Measurements from ENCODE around the gene CCDC57.

The CCDC57 gene

DNA sequence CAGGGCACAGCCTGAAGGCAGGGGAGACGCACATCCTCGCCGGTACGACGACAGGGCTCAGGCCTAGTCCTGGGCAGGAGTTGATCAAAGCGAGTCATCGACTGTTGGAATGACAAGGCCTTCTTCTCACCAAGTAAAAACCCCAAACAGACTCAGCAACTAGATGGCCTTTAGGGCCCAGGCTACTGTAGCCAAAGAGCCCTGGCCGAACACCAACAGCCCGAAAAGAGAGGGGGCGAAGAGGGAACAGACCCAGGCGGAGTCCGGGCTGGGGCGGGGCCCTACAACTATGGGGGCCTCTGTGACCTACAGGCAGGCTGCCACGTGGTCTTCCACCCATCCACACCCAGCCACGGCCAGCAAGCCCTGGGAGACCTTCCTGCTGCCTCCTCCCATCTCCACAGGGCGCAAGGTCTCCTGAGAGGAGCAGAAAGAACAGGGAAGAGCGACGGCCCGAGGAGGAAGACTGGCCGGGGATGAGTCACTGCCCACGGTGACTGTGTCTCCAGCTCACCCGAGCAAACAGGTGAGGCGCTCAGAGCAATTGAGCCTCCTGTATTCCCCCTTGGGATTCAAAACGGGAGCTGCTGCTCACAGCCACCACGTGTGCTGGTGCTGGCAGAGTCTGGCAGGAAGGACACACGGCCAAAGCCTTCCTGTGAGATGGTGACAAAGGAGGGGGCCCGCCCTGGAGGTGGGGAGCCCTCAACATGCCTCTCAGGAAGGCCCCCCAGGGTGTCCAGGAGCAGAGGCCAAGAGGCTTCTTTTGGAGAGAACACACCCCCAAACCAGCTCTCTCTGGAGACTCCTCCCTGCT lies 33.9 kb upstream of the CCDC57 start:
- no peak for DNase-seq

DNA sequence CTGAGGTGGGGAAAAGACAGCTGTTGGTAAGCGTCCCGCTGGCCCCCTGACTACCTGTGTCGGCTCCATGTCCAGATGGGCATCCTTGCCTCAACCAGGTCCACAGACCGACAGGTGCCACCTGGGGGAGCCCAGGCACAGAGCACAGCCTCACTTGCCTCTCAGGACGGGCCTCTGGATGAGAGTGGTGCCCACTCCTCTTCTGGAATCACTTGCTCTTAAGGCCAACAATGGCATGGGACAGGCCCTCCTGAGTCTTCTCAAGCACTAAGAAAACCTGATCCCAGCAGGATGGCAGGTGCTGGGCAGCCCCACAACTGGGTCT lies 33.4 kb upstream of the CCDC57 start:
- DNase-seq, result no peak

DNA sequence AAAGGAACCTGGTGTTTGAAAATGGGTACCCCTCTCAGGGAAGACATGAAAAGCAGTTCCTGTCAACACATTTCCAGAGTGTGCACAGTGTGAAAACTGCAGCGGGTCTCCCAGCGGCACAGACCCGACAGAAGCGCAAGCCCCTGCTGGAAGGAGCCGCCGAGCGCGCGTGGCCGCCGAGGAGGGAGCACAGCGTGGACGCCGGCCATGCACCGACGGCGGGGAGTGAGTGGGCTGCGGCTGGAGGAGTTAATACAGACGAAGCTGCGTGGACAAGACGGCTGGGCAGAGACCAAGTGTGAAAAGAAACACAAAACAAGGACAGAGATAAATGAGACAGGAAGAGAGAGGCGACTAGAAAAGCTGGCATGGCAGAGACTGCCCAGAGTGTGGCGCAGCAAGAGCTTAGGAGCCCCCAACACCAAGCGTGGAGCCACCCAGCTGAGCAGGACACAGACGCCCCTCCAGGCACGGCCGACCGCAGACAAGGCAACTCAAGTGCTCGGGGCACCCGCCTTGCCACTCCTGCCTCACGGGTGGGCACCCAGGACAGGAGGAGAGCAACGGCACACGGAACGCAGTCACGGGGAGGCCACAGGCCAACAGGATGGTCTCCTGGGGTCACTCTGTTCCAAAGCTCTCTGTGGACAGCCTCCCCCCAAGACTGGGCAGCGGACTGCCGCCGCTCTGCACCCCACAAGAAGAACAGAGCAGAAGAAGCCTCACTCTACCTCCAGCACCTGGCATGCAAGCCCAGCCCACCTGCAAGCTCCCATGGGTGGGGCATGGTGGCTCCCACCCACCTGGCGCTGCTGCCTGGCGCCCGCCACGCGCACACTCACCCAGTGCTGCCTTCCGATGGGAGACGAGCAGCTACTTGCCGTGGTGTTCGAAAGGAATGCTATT lies 32.7 kb upstream of the CCDC57 start:
- no peak for DNase-seq

DNA sequence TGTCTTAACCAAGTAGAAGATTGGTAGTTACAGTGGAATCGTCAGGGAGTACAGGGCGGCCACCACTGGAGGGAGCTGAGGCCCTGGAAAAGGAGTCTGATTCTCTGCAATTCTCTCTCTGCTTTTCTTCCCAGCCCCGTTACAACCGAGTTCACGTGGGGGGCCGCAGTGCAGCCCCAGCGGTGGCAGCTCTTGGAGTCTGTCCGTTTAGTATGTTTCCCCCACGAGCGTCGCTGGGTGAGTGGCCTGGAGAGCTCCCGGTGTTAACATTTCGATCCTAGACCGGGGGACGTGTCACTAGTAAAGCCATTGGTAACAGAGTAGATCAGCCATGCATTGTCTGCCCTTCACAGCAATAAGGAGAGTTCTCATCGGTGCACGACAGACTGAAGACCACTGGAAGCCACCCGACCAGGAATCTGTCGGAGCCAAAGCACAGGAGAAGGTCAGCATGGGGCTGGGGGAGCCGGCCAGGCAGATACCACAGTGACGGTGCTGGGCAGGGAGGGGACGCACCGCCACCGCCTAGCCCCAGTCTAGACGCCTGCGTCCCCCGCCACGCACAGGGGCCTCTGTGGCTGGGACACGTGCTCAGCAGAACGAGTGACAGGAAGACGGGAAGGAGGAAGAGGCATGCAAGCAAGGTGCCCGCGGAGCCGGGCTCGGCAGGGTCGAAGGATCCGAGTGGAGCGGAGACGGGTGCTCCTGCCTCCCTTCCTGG lies 31.9 kb upstream of the CCDC57 start:
- peak; percentile 18 to 68 for DNase-seq

GRCh38 chr17:82243648-82244412 lies 31.2 kb upstream of the CCDC57 start:
- DNase-seq, result no peak

- peak; percentile 77 to 78 for DNase-seq
Observed at GRCh38 chr17:82242977-82243647, 30.5 kb upstream of the CCDC57 start.

- no peak for DNase-seq
Observed at GRCh38 chr17:82242698-82242976, 30.0 kb upstream of the CCDC57 start.

DNA sequence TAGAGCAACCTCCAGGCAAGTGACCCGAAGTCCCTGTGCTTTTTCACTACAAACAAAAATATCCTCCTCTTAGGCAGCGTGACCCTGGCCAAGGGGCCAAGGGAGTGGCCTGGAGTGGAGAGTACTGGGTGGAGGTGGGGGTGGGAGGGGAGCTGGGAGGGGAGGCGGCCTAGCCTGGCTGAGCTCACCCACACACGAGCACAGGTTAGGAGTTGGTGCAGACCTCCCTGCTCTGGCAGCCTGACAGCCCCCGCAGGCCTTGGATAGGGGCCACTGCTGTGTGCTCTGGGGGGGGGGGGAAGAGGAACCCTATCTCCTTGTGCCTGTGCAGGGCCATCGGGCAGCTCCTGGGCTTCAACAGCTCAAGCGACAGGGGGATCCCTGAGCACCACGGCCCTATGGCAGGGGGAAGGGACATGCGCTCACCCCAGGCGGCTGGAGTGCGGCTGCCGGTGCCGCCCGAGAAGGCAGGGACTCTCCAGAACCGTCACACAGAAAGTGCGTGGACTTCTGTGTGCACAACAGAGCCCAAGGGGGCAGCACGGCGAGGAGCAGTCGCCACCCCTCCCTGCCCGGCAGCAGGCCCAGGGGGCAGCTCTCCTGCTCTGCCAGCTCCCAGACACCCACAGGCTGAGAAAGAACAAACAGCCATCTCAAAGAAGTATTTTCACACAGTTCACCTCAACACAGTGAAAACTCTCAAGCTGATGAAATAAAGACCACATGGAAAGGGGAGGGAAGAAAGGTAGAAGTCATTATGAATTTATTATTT lies 29.5 kb upstream of the CCDC57 start:
- DNase-seq, result no peak

DNA sequence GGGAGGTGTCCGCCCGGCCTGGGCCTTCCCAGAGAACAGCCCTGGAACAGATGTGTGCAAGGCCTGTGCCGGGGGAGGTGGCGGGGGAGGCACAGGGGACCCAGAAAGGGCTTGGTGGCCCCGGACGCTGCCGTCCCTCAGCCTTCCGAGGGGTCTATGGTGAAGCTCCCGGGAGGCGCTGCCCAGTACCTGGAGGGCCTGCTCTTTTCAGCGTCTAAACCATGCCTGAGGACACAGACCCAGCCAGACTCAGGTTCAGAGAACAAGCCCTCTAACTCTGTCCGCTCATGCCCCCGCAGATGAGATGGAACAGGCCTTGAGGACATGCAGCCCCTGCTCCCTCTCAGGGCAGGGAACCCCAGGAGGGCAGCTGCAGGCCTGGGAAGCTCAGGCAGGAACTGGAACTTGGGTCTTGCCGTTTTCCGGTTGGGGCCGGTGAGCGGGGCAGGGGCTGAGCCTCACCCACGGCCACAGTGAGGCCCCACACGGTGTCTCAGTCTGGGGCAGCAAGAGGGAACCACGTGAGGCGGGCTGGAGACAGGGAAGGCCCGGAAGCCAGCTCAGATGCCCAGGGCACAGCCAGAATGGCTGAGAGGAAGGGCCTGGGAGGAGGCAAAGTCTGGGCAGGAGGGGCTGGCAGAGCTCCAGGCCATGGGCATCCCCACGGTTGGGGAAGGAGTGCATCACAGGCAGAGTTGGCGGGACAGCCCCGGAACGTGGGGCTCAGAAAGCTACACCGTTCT lies 28.7 kb upstream of the CCDC57 start:
- DNase-seq, result peak; percentile 50 to 59

DNA sequence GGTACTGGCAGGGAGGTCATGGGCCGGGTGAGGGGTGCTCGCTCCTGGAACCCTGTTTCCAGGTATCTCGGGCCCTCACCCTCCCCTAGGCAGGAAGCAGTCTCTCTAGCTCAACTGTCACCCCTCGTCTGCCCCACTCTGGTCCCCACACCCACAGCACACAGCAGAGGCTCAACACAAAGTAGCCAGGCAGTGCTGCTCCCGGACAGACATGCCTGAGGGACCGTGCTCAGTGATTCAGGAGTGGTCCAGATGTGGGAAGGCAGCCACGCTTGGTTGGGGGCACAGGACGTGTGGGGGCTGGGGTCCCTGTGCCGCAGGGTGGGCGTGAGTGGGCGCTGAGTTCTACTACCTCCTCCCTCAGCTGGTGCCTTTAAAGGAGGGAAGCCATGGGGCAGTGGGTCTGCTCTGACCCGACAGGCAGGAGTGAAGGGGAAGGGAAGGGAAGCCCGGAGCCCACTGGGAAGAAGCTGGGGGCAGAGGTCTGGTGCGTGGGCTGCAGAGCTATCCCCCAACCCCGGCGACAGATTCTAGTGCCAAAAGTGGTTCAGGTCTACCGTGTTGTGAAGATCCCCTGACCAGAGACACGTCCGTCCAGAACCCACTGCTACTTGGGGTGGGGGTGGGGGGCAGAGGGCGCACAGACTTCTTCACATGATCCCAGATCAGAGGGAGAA lies 28.0 kb upstream of the CCDC57 start:
- DNase-seq, result no peak

DNA sequence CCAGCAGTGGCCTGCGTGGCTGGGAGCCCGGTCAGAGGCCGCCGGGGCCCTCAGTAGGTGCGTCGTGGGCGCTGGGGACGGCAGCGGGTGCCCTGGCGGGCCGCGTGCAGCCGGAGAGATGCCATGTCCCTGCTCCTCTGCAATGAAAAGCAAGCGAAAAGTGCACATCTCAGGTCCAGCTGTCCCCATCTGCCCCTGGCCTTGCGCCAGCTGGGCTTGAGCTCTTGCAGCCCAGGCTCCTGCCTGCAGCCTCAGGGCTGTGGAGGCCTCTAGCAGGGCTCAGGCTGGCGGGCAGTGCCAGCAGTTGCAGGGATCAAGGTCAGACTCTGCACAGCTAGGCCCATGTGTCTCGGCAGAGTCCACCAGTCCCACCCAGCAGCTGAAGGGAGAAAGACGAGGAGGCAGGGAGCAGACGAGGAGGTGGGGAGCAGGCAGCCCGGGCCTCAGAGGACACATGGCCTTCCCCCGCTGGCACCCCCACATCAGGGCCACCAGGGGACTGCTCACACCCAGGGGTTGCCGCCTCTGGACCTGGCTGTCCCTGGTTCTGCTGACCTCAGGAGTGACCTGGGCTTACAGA lies 27.4 kb upstream of the CCDC57 start:
- DNase-seq, result no peak

DNA sequence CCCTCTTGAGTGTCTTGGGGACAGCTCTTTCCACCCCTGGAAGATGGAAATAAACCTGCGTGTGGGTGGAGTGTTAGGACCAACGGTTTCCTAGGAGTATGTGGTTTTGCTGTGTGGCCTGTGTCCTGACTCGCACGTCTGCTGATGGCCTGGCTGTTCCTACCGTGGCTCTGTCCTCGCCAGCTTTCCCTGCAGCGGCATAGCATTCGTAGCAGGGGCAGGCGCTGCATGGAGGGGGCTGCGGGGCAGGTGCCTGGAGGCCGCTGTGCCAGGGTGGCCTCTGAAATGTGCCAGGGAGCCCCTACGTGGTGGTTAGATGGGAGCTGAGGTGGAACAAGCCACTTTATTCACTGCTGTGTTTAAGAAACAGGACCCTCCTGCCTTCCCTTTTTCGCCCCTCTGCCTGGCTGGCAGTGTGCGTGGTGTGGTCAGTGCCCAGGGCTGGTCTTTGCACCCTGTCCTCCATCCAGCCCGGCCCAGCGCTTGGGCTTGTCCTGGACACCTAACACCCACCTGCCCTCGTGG lies 26.8 kb upstream of the CCDC57 start:
- DNase-seq, result no peak

- DNase-seq, result peak in 1 of 2 donors; percentile 23
Observed at GRCh38 chr17:82238472-82239201, 26.0 kb upstream of the CCDC57 start.

- no peak for DNase-seq
Observed at GRCh38 chr17:82237746-82238471, 25.3 kb upstream of the CCDC57 start.

DNA sequence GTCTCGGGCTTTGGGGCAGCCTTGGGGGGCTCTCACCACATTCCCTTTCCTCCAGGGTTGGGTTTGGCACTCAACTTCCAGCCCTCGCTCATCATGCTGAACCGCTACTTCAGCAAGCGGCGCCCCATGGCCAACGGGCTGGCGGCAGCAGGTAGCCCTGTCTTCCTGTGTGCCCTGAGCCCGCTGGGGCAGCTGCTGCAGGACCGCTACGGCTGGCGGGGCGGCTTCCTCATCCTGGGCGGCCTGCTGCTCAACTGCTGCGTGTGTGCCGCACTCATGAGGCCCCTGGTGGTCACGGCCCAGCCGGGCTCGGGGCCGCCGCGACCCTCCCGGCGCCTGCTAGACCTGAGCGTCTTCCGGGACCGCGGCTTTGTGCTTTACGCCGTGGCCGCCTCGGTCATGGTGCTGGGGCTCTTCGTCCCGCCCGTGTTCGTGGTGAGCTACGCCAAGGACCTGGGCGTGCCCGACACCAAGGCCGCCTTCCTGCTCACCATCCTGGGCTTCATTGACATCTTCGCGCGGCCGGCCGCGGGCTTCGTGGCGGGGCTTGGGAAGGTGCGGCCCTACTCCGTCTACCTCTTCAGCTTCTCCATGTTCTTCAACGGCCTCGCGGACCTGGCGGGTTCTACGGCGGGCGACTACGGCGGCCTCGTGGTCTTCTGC lies 24.6 kb upstream of the CCDC57 start:
- no peak for DNase-seq

DNA sequence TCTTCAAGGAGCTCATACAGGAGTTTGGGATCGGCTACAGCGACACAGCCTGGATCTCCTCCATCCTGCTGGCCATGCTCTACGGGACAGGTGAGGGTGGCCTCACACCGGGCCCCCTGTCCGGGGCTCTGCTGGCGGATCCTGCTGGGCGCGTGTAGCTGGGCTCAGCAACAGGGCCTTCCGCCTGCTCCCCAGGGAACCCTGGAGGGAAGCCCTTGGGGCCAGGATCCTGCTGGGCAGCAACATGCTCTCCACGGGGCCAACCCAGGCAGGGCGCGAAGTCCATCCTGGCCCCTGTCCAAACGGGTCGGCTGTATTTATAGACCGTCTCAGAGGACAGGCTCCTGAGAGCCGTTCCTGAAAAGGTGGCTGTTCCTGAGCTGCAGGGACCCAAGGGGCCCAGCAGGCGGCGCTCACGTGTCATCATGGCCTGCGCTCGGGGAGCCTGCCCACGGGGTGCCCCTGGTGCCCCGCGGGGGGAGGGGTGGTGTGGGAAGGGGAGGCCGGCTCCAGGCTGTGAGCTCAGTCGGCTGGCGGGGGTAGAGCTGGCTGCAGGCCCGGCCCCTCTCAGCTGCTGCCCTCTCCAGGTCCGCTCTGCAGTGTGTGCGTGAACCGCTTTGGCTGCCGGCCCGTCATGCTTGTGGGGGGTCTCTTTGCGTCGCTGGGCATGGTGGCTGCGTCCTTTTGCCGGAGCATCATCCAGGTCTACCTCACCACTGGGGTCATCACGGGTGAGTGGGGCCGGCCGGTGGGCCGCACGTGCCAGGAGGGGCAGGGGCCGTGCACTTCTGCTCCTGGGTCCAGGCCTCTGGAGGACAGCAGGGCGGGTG lies 23.7 kb upstream of the CCDC57 start:
- DNase-seq, result peak in 1 of 2 donors; percentile 53

DNA sequence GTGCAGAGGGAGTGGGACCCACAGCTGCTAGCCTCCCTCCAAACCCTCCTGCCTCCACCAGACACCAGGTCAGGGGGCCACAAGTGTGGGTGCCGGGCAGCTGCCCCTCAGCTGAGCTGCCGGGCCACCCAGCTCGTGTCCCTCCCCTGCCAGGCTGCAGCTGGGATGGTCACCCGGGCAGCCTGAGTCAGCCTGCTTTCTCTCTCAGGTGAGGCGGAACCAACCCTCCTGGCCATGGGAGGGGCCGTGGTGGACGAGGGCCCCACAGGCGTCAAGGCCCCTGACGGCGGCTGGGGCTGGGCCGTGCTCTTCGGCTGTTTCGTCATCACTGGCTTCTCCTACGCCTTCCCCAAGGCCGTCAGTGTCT lies 23.1 kb upstream of the CCDC57 start:
- no peak for DNase-seq

Data from hippocampal formation (tissue), 2 donors.